GM21526 (cell line): Measurements from ENCODE around the gene APLF.

Experiments
- ATAC-seq: cut with Tn5 transposase; IDR thresholded peaks from one replicate; pipeline ENCODE4 v1.9.1; 2021; ENCODE audit warnings: moderate library complexity; ENCODE audit not compliant: unreplicated experiment, low FRiP score

The APLF gene

GRCh38 chr2:68467077-68467960 is at the start of gene APLF, which contains the start of gene FBXO48:
Gene APLF, plus strand, starts transcription at chr2:68467585. Its CDS starts 147 bp downstream, at chr2:68467732.
Gene FBXO48, minus strand, starts transcription at chr2:68467294. Its CDS starts 2,149 bp downstream, at chr2:68465145.
- peak; percentile 88 for ATAC-seq

GRCh38 chr2:68417926-68418325 is 49.5 kb upstream of the APLF start:
- ATAC-seq = no peak

GRCh38 chr2:68418419-68418818 is 49.0 kb upstream of the APLF start:
- ATAC-seq = no peak

- no peak for ATAC-seq
Observed at GRCh38 chr2:68418855-68419254, 48.5 kb upstream of the APLF start.

- no peak for ATAC-seq
Observed at GRCh38 chr2:68420254-68420910, 47.0 kb upstream of the APLF start.

GRCh38 chr2:68423966-68424650 is 43.3 kb upstream of the APLF start:
- ATAC-seq = peak; percentile 68

GRCh38 chr2:68425503-68425902 is 41.9 kb upstream of the APLF start:
- no peak for ATAC-seq

GRCh38 chr2:68426446-68426845 is 40.9 kb upstream of the APLF start:
- no peak for ATAC-seq

- ATAC-seq = no peak
Observed at GRCh38 chr2:68426848-68427579, 40.4 kb upstream of the APLF start.

- no peak for ATAC-seq
Observed at GRCh38 chr2:68428126-68428525, 39.3 kb upstream of the APLF start.

- no peak for ATAC-seq
Observed at GRCh38 chr2:68428746-68429145, 38.6 kb upstream of the APLF start.

- no peak for ATAC-seq
Observed at GRCh38 chr2:68429311-68429826, 38.0 kb upstream of the APLF start.

- ATAC-seq = no peak
Observed at GRCh38 chr2:68431316-68431972, 35.9 kb upstream of the APLF start.

- ATAC-seq = no peak
Observed at GRCh38 chr2:68432696-68433658, 34.4 kb upstream of the APLF start.

GRCh38 chr2:68434981-68435380 is 32.4 kb upstream of the APLF start:
- no peak for ATAC-seq

GRCh38 chr2:68435615-68436014 is 31.8 kb upstream of the APLF start:
- ATAC-seq = no peak

GRCh38 chr2:68436270-68436669 is 31.1 kb upstream of the APLF start:
- ATAC-seq = no peak

- no peak for ATAC-seq
Observed at GRCh38 chr2:68438455-68439303, 28.7 kb upstream of the APLF start.
